HEK293 (cell line): ENCODE measurements around the gene TRAF3.
A peak's percentile ranks its signal among the peaks of the same experiment; 100 is the strongest.

Source experiments
- CTCF ChIA-PET: fragments of 350-600 bp; formaldehyde crosslinking; extraction: SDS; loops from one replicate; lab custom pipeline; 2021; ENCODE audit warnings: antibody characterized with exemption; lab: Yijun Ruan, JAX
- POLR2A ChIA-PET: fragments of 300-600 bp; formaldehyde crosslinking; extraction: SDS; loops from one replicate; lab custom pipeline; 2020; ENCODE audit warnings: antibody characterized with exemption, inconsistent platforms; lab: Yijun Ruan, JAX
- H3K27ac ChIP-seq: fragments of 200-500 bp; sonication (Bioruptor generic); 2 replicates; pipeline ENCODE4 v1.5.1; 2014; ENCODE audit warnings: low read depth, low read length, control low read depth, inconsistent platforms; ENCODE audit errors: extremely low read depth
- H3K36me3 ChIP-seq, 2 experiments: fragments of 200-500 bp in 1 of 2; sonication (Bioruptor generic) in 1 of 2; 1 replicate in 1 of 2; 2 replicates in 1 of 2; pipeline ENCODE4 v1.5.1; 2014 to 2017; ENCODE audit warnings: inconsistent platforms in 2 of 2, low read length in 2 of 2; ENCODE audit not compliant: control insufficient read depth in 2 of 2, insufficient read depth in 1 of 2
- H3K4me1 ChIP-seq: fragments of 200-500 bp; sonication (Bioruptor generic); 2 replicates; pipeline ENCODE4 v1.5.1; 2014; ENCODE audit warnings: mild to moderate bottlenecking, low read length, inconsistent platforms; ENCODE audit not compliant: control insufficient read depth, insufficient read depth
- H3K4me3 ChIP-seq: 2 replicates; pipeline ENCODE4 v1.5.1; 2011; ENCODE audit warnings: low read depth, mild to moderate bottlenecking, control low read depth, low read length, moderate library complexity
- H3K9me3 ChIP-seq: fragments of 200-500 bp; sonication (Bioruptor generic); 2 replicates; pipeline ENCODE4 v1.5.1; 2014; ENCODE audit warnings: low read depth, low read length, inconsistent platforms; ENCODE audit not compliant: control insufficient read depth, insufficient read depth
- HOXD13 ChIP-seq: sonication (generic); formaldehyde crosslinking; IDR thresholded peaks from 2 replicates; pipeline ENCODE4 v1.8.0; 2022; ENCODE audit warnings: missing genetic modification reagents, borderline replicate concordance
- IKZF3 ChIP-seq: fragments of 450-650 bp; IDR thresholded peaks from 2 replicates; pipeline ENCODE4 v1.5.0; 2018; ENCODE audit warnings: missing biosample characterization, mild to moderate bottlenecking, missing genetic modification characterization, moderate library complexity
- SETDB1 ChIP-seq: IDR thresholded peaks from one replicate; pipeline ENCODE4 v1.6.1; 2017; ENCODE audit warnings: mild to moderate bottlenecking, low read length, moderate library complexity, mixed read lengths; ENCODE audit not compliant: insufficient read length
- TRIM28 ChIP-seq: IDR thresholded peaks from 2 replicates; pipeline ENCODE4 v1.6.1; 2011; ENCODE audit warnings: low read length, control low read depth, borderline replicate concordance
- ZBTB7A ChIP-seq: fragments of 450-650 bp; formaldehyde crosslinking; IDR thresholded peaks from 2 replicates; pipeline ENCODE4 v1.5.1; 2016; ENCODE audit warnings: low read depth, missing biosample characterization, missing genetic modification characterization
- ZNF132 ChIP-seq: fragments of 450-650 bp; formaldehyde crosslinking; IDR thresholded peaks from 2 replicates; pipeline ENCODE4 v1.5.1; 2017; ENCODE audit warnings: missing biosample characterization, missing genetic modification characterization, borderline replicate concordance
- ZNF155 ChIP-seq: fragments of 450-650 bp; formaldehyde crosslinking; IDR thresholded peaks from 2 replicates; pipeline ENCODE4 v1.5.1; 2016; ENCODE audit warnings: missing biosample characterization, missing genetic modification characterization
- ZNF157 ChIP-seq: fragments of 450-650 bp; formaldehyde crosslinking; IDR thresholded peaks from 2 replicates; pipeline ENCODE4 v1.5.1; 2016; ENCODE audit warnings: missing biosample characterization, missing genetic modification characterization
- ZNF214 ChIP-seq: fragments of 450-650 bp; formaldehyde crosslinking; IDR thresholded peaks from 2 replicates; pipeline ENCODE4 v1.5.1; 2017; ENCODE audit warnings: missing biosample characterization, mild to moderate bottlenecking, missing genetic modification characterization, borderline replicate concordance
- ZNF221 ChIP-seq: fragments of 450-650 bp; formaldehyde crosslinking; IDR thresholded peaks from 2 replicates; pipeline ENCODE4 v1.5.1; 2017; ENCODE audit warnings: missing biosample characterization, missing genetic modification characterization, borderline replicate concordance
- ZNF433 ChIP-seq: fragments of 450-650 bp; formaldehyde crosslinking; IDR thresholded peaks from 2 replicates; pipeline ENCODE4 v1.5.1; 2016; ENCODE audit warnings: missing biosample characterization, missing genetic modification characterization, low read depth
- ZNF529 ChIP-seq: fragments of 450-650 bp; formaldehyde crosslinking; IDR thresholded peaks from 2 replicates; pipeline ENCODE4 v1.5.1; 2017; ENCODE audit warnings: missing genetic modification characterization, missing biosample characterization; ENCODE audit not compliant: insufficient replicate concordance
- ZNF530 ChIP-seq: fragments of 450-650 bp; formaldehyde crosslinking; IDR thresholded peaks from 2 replicates; pipeline ENCODE4 v1.5.1; 2016; ENCODE audit warnings: low read depth, missing biosample characterization, missing genetic modification characterization
- ZNF549 ChIP-seq: fragments of 450-650 bp; IDR thresholded peaks from 2 replicates; pipeline ENCODE4 v1.5.1; 2018; ENCODE audit warnings: missing biosample characterization, missing genetic modification characterization, mild to moderate bottlenecking, inconsistent platforms, moderate library complexity
- ZNF560 ChIP-seq: fragments of 450-650 bp; formaldehyde crosslinking; IDR thresholded peaks from 2 replicates; pipeline ENCODE4 v1.5.1; 2017; ENCODE audit warnings: missing biosample characterization, missing genetic modification characterization, borderline replicate concordance
- ZNF600 ChIP-seq: fragments of 450-650 bp; formaldehyde crosslinking; IDR thresholded peaks from 2 replicates; pipeline ENCODE4 v1.5.1; 2016; ENCODE audit warnings: missing biosample characterization, missing genetic modification characterization
- ZNF626 ChIP-seq: fragments of 450-650 bp; sonication (Bioruptor Pico); formaldehyde crosslinking; IDR thresholded peaks from 2 replicates; pipeline ENCODE4 v1.5.1; 2018; ENCODE audit warnings: missing biosample characterization, missing genetic modification characterization, inconsistent platforms
- ZNF658 ChIP-seq: fragments of 450-650 bp; formaldehyde crosslinking; IDR thresholded peaks from 2 replicates; pipeline ENCODE4; 2016; ENCODE audit warnings: missing biosample characterization, missing genetic modification characterization
- ZNF664 ChIP-seq: fragments of 450-650 bp; formaldehyde crosslinking; IDR thresholded peaks from 2 replicates; pipeline ENCODE4 v1.5.1; 2016; ENCODE audit warnings: missing biosample characterization, missing genetic modification characterization
- ZSCAN30 ChIP-seq: fragments of 450-650 bp; IDR thresholded peaks from 2 replicates; pipeline ENCODE4 v1.5.1; 2018; ENCODE audit warnings: missing biosample characterization, mild to moderate bottlenecking, missing genetic modification characterization, moderate library complexity
- TF ChIP-seq, protein P1 (sequence below): fragments of 450-650 bp; formaldehyde crosslinking; IDR thresholded peaks from 2 replicates; pipeline ENCODE4 v1.5.1; 2017; ENCODE audit warnings: missing biosample characterization, missing genetic modification characterization
- TF ChIP-seq, protein P2 (sequence below): fragments of 450-650 bp; formaldehyde crosslinking; IDR thresholded peaks from 2 replicates; pipeline ENCODE4 v1.5.1; 2016; ENCODE audit warnings: missing biosample characterization, missing genetic modification characterization, borderline replicate concordance

The TRAF3 gene

DNA sequence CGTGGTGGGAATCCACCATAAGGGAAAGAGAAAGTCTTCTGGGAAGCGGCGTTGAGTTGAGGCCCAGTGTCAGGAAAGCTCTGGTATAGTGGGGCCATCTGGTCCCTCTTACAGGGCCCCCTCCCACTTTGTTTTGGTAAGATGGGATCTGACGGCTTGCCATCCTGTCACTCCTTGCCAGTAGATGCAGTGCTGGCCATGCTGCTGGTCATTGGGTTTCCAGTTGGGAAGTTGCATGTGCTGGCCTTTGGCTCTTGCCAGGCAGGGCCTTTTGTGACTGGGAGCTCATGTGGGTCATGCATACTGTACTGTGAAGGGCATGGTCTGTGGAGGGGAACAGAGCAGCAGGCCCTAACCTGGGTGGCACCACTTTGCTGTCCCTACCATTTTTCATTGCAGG is 3.8 kb downstream of the TRAF3 start:
- H3K4me3 ChIP-seq, result no peak overlapping the region
- H3K4me1 ChIP-seq, result peaks cover 8% of the 10 kb centered on the region
- ChIA-PET CTCF (no interaction called here), POLR2A (no interaction called here)
- no peak overlapping the region for H3K27ac ChIP-seq
- no peaks in the 10 kb centered on the region; a peak in 1 of 3 replicates for H3K36me3 ChIP-seq
- H3K9me3 ChIP-seq, result no peaks in the 10 kb centered on the region
- no peak for TF ChIP-seq ZNF664 (tag by site-specific recombination)
- no peak for TF ChIP-seq ZNF626 (tag by site-specific recombination)
- no peak for TF ChIP-seq SETDB1
- TF ChIP-seq ZNF221 (tag by site-specific recombination), result no peak
- TF ChIP-seq ZNF530 (tag by site-specific recombination), result no peak
- TF ChIP-seq ZNF529 (tag by site-specific recombination), result no peak

DNA sequence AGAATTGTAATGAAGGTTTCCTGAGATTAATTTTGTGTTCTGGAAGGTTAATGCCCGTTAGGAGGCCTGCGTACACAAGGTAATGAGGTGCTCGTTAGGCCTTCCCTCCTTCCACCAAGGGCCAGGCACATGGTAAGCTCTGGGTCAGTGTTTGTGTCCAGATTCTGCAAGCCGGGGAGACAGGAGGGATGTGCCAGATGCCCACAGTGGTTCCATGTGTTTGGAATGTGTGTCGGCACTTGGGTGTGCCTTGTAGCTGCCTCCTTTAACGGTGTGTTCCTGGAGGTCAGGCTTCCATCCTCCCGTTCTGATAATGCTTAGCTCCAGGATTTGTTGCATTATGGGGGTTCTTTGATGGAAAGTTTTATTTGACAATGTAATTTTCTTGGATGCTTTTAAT is 5.7 kb downstream of the TRAF3 start:
- Histone ChIP-seq H3K9me3 (no peaks in the 10 kb centered on the region), H3K36me3 (no peaks in the 10 kb centered on the region; a peak in 1 of 3 replicates)
- POLR2A ChIA-PET, result interaction anchor here (0.5 kb wide), 1 partner anchor 261 kb away, joined by 7 read pairs; no protein-coding TSS in a partner anchor

DNA sequence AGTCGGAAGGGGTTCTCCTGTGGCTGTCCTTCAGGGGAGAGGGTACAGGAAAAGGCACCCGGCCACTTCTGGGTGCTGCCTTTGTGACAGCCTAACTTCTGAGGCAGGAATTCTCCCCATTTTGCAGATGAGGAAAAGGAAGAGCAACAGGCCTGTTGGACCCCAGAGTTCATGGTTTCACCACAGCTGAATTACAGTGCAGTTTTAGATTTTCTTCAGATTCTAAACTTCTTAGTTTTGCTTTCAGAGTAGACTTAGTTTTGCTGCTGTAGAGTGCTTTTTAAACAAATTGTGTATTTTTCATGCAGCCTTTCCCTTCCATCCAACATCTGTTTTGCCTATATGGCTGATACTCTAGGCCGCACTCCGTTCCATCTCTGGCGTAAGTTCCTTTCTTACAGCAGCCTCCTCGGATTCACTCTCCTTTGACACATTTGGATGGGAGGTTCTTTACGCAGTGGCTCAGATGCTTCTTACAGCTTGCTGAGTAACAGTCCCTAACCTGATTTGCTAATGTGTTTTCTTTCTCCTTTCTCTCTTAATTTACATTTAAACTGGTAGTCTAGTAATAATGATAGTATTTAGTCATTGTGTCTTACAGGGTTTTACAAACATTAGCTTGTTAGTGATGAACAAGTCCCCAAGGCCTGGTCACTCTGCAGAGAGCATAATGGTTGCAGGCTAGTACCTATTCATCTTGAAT is 7.8 kb downstream of the TRAF3 start:
- Histone ChIP-seq H3K4me3 (no peak overlapping the region), H3K9me3 (no peaks in the 10 kb centered on the region), H3K27ac (no peak overlapping the region), H3K36me3 (no peaks in the 10 kb centered on the region; a peak in 1 of 3 replicates), H3K4me1 (no peaks in the 10 kb centered on the region; the same call in 1 of the 2 replicates)
- POLR2A ChIA-PET, result no interaction called here
- CTCF ChIA-PET, result interaction anchor here (0.7 to 0.8 kb wide), 2 partner anchors 9 to 10 kb away, joined by 4 to 5 read pairs; no protein-coding TSS in a partner anchor
- TF ChIP-seq ZBTB7A, result no peak
- TF ChIP-seq, protein P1, sequence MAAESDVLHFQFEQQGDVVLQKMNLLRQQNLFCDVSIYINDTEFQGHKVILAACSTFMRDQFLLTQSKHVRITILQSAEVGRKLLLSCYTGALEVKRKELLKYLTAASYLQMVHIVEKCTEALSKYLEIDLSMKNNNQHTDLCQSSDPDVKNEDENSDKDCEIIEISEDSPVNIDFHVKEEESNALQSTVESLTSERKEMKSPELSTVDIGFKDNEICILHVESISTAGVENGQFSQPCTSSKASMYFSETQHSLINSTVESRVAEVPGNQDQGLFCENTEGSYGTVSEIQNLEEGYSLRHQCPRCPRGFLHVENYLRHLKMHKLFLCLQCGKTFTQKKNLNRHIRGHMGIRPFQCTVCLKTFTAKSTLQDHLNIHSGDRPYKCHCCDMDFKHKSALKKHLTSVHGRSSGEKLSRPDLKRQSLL (tag by site-specific recombination), result no peak

More for the DNA sequence above, 5.7 kb downstream of the TRAF3 start:
- CTCF ChIA-PET, result interaction anchor here (1.0 kb wide), 1 partner anchor 89 kb away, joined by 3 read pairs; no protein-coding TSS in a partner anchor
- TF ChIP-seq ZSCAN30 (tag by site-specific recombination), result peak; percentile 80
- no peak for TF ChIP-seq ZNF433 (tag by site-specific recombination)
- TF ChIP-seq ZNF600 (tag by site-specific recombination), result peak; percentile 89
- Histone ChIP-seq H3K4me1 (peaks cover 8% of the 10 kb centered on the region), H3K4me3 (no peak overlapping the region), H3K27ac (no peak overlapping the region)

DNA sequence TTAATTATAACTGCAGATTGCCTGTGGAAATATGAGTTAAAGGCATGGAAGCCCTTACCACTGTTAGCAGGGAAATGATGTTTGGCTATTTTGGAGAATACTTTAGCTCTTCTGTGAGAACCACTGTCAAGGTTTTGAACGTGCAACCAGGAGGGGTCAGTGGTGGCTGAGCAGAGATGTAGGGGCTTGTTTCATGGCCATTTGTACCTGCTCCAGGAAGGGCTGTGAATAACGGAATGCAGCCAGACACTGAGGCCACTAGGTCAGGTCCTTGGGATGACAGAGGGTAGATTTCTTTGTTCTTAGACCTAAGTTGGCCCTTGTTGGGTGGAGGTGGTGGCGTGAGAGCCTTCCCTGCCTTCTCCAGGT is 8.3 kb downstream of the TRAF3 start:
- H3K27ac ChIP-seq, result no peak overlapping the region
- CTCF ChIA-PET, result interaction anchor here (0.8 kb wide), 1 partner anchor 10 kb away, joined by 4 read pairs; no protein-coding TSS in a partner anchor
- TF ChIP-seq ZNF560 (tag by site-specific recombination) (no peak), ZNF132 (tag by site-specific recombination) (no peak), ZNF155 (no peak), ZNF157 (tag by site-specific recombination) (no peak), ZNF221 (tag by site-specific recombination) (no peak), TRIM28 (no peak), IKZF3 (tag by site-specific recombination) (no peak), ZNF549 (tag by site-specific recombination) (no peak), ZNF214 (tag by site-specific recombination) (no peak), HOXD13 (CRISPR knock-in tag) (no peak), ZNF658 (tag by site-specific recombination) (no peak)
- TF ChIP-seq, protein P2, sequence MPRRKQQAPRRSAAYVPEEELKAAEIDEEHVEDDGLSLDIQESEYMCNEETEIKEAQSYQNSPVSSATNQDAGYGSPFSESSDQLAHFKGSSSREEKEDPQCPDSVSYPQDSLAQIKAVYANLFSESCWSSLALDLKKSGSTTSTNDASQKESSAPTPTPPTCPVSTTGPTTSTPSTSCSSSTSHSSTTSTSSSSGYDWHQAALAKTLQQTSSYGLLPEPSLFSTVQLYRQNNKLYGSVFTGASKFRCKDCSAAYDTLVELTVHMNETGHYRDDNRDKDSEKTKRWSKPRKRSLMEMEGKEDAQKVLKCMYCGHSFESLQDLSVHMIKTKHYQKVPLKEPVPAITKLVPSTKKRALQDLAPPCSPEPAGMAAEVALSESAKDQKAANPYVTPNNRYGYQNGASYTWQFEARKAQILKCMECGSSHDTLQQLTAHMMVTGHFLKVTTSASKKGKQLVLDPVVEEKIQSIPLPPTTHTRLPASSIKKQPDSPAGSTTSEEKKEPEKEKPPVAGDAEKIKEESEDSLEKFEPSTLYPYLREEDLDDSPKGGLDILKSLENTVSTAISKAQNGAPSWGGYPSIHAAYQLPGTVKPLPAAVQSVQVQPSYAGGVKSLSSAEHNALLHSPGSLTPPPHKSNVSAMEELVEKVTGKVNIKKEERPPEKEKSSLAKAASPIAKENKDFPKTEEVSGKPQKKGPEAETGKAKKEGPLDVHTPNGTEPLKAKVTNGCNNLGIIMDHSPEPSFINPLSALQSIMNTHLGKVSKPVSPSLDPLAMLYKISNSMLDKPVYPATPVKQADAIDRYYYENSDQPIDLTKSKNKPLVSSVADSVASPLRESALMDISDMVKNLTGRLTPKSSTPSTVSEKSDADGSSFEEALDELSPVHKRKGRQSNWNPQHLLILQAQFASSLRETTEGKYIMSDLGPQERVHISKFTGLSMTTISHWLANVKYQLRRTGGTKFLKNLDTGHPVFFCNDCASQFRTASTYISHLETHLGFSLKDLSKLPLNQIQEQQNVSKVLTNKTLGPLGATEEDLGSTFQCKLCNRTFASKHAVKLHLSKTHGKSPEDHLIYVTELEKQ, result no peak

More for the DNA sequence above, 8.3 kb downstream of the TRAF3 start:
- Histone ChIP-seq H3K9me3 (no peaks in the 10 kb centered on the region), H3K36me3 (no peaks in the 10 kb centered on the region; a peak in 1 of 3 replicates), H3K4me3 (no peak overlapping the region), H3K4me1 (no peaks in the 10 kb centered on the region)
- POLR2A ChIA-PET, result no interaction called here
